ENCODE results near the gene SFMBT2. TPM values are rescaled to one million over a fixed set of nuclear protein-coding genes. Genes with fewer than 3 reads are reported as not detected.
"Not testable (repeated sequence)": the region's sequence is repeated elsewhere in the genome, so short reads cannot be mapped to it uniquely, and the experiment has no call there.

SFMBT2 gene
- total and polyA plus RNA-seq, 2 experiments from 2014 or later = 4.3 to 5.9 TPM

GRCh38 chr10:7389844-7390243 is 21.0 kb downstream of the SFMBT2 start:
- TF ChIP-seq, protein P1, sequence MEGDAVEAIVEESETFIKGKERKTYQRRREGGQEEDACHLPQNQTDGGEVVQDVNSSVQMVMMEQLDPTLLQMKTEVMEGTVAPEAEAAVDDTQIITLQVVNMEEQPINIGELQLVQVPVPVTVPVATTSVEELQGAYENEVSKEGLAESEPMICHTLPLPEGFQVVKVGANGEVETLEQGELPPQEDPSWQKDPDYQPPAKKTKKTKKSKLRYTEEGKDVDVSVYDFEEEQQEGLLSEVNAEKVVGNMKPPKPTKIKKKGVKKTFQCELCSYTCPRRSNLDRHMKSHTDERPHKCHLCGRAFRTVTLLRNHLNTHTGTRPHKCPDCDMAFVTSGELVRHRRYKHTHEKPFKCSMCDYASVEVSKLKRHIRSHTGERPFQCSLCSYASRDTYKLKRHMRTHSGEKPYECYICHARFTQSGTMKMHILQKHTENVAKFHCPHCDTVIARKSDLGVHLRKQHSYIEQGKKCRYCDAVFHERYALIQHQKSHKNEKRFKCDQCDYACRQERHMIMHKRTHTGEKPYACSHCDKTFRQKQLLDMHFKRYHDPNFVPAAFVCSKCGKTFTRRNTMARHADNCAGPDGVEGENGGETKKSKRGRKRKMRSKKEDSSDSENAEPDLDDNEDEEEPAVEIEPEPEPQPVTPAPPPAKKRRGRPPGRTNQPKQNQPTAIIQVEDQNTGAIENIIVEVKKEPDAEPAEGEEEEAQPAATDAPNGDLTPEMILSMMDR (IDR thresholded peaks at IDR 0.05; ENCODE audit: low read depth, low read length) = no peak
- H3K27ac ChIP-seq = no peak overlapping the region
- DNase-seq (ENCODE audit: low read depth in 1 of 2, low spot score in 1 of 2) = no peak
- H3K27me3 ChIP-seq = no peaks in the 10 kb centered on the region
- H3K36me3 ChIP-seq = no peaks in the 10 kb centered on the region
- no peak overlapping the region for H3K4me3 ChIP-seq
- no peaks in the 10 kb centered on the region for H3K4me1 ChIP-seq (ENCODE audit: low read depth)
- H3K9me3 ChIP-seq (ENCODE audit: low read depth) = no peaks in the 10 kb centered on the region

- Histone ChIP-seq H3K27me3 (no peaks in the 10 kb centered on the region), H3K36me3 (no peaks in the 10 kb centered on the region), H3K4me1 (ENCODE audit: low read depth) (no peaks in the 10 kb centered on the region), H3K27ac (no peak overlapping the region), H3K4me3 (no peak overlapping the region), H3K9me3 (ENCODE audit: low read depth) (no peaks in the 10 kb centered on the region)
- TF ChIP-seq, protein P1 (IDR thresholded peaks at IDR 0.05; ENCODE audit: low read depth, low read length) = no peak
- DNase-seq (ENCODE audit: low read depth in 1 of 2, low spot score in 1 of 2) = no peak
These were observed 21.5 kb downstream of the SFMBT2 start for GRCh38 chr10:7389346-7389745.

- TF ChIP-seq, protein P1 (IDR thresholded peaks at IDR 0.05; ENCODE audit: low read depth, low read length) = no peak
- Histone ChIP-seq H3K27ac (no peak overlapping the region), H3K4me3 (no peak overlapping the region), H3K4me1 (ENCODE audit: low read depth) (no peaks in the 10 kb centered on the region), H3K9me3 (ENCODE audit: low read depth) (no peaks in the 10 kb centered on the region), H3K36me3 (no peaks in the 10 kb centered on the region), H3K27me3 (no peaks in the 10 kb centered on the region)
- no peak for DNase-seq (ENCODE audit: low read depth in 1 of 2, low spot score in 1 of 2)
These were observed 22.2 kb downstream of the SFMBT2 start for GRCh38 chr10:7388602-7389001.

DNA sequence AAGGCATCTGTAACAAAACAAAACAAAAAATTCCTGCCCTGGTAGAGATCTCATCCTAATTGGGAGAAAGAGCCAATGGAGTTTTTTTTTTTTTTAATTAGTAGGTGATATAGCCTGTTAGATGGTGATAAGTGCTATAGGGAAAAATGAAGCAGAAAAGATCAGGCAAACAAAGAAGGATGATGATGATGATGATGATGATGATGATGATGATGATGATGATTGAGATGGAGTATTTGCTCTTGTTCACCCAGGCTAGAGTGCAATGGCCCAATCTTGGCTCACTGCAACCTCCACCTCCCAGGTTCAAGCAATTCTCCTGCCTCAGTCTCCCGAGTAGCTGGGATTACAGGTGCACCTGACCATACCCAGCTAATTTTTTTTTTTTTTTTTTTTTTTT is 22.7 kb downstream of the SFMBT2 start:
- H3K4me1 ChIP-seq (ENCODE audit: low read depth); H3K9me3 ChIP-seq (ENCODE audit: low read depth); H3K27ac ChIP-seq; H3K4me3 ChIP-seq; DNase-seq (ENCODE audit: low read depth in 1 of 2, low spot score in 1 of 2); H3K27me3 ChIP-seq; H3K36me3 ChIP-seq: not testable (repeated sequence)

GRCh38 chr10:7385114-7385513 is 25.7 kb downstream of the SFMBT2 start:
- TF ChIP-seq, protein P1 (IDR thresholded peaks at IDR 0.05; ENCODE audit: low read depth, low read length) = no peak
- Histone ChIP-seq H3K27me3 (no peaks in the 10 kb centered on the region), H3K36me3 (no peaks in the 10 kb centered on the region), H3K27ac (no peak overlapping the region), H3K9me3 (ENCODE audit: low read depth) (no peaks in the 10 kb centered on the region), H3K4me1 (ENCODE audit: low read depth) (no peaks in the 10 kb centered on the region), H3K4me3 (no peak overlapping the region)
- no peak for DNase-seq (ENCODE audit: low read depth in 1 of 2, low spot score in 1 of 2)

- no peaks in the 10 kb centered on the region for H3K36me3 ChIP-seq
- no peak overlapping the region for H3K4me3 ChIP-seq
- H3K4me1 ChIP-seq (ENCODE audit: low read depth) = no peaks in the 10 kb centered on the region
- no peaks in the 10 kb centered on the region for H3K27me3 ChIP-seq
- no peak for DNase-seq (ENCODE audit: low read depth in 1 of 2, low spot score in 1 of 2)
- H3K27ac ChIP-seq = no peak overlapping the region
- H3K9me3 ChIP-seq (ENCODE audit: low read depth) = no peaks in the 10 kb centered on the region
- TF ChIP-seq, protein P1 (IDR thresholded peaks at IDR 0.05; ENCODE audit: low read depth, low read length) = no peak
These were observed 27.4 kb downstream of the SFMBT2 start for GRCh38 chr10:7383442-7383841.
